IMR-90 (cell line): ENCODE results near the gene SHB. TPM values are rescaled to one million over a fixed set of nuclear protein-coding genes. Genes with fewer than 3 reads are reported as not detected.

Source experiments
- MXI1 ChIP-seq: IDR thresholded peaks from 2 replicates; pipeline ENCODE4 v1.6.1; 2012; ENCODE audit warnings: low read depth, mild to moderate bottlenecking, low read length, moderate library complexity, borderline replicate concordance
- SMC3 ChIP-seq: fragments of 150-350 bp; IDR thresholded peaks from 2 replicates; pipeline ENCODE4 v1.6.1; 2016; ENCODE audit warnings: low read depth, mild to moderate bottlenecking, antibody characterized with exemption, low read length, moderate library complexity
- polyA plus RNA-seq, 3 experiments: library from polyadenylated mRNA; depleted of rRNA; stranded (reverse); fragments of >200 nt; gene quantifications; 2 replicates each; pipeline ENCODE4 v1.2.3, GENCODE V29; 2012; ENCODE audit warnings: low replicate concordance in 1 of 3
- total RNA-seq: library from RNA; depleted of rRNA; stranded (reverse); fragments of >200 nt; gene quantifications from 2 replicates; pipeline ENCODE4 v1.2.3, GENCODE V29; 2012

Gene SHB
- total and polyA plus RNA-seq, 2 of the 4 experiments (the other 2 are of a cell fraction): 6.1 to 20.4 TPM

GRCh38 chr9:38022203-38022895, 46.7 kb downstream of the SHB start (continued):
- no peak for TF ChIP-seq SMC3
- no peak for TF ChIP-seq MXI1
